TTC549 (cell line): ENCODE measurements around the gene CLEC10A.
"Not testable (repeated sequence)": the region's sequence is repeated elsewhere in the genome, so short reads cannot be mapped to it uniquely, and the experiment has no call there.

Source experiments
- FAIRE-seq: peaks from 2 replicates; lab custom pipeline; 2012; peaks lifted over from hg19 to GRCh38; lab: Jason Lieb, UNC

Gene CLEC10A

GRCh38 chr17:7072406-7072805, 7.6 kb downstream of the CLEC10A start:
- FAIRE-seq, result no peak

- FAIRE-seq, result no peak
Observed at GRCh38 chr17:7070712-7071111, 9.3 kb downstream of the CLEC10A start.

GRCh38 chr17:7068268-7068667, 11.8 kb downstream of the CLEC10A start:
- no peak for FAIRE-seq

- FAIRE-seq, result no peak
Observed at GRCh38 chr17:7067198-7067597, 12.9 kb downstream of the CLEC10A start.

GRCh38 chr17:7064261-7064660, 15.8 kb downstream of the CLEC10A start:
- FAIRE-seq, result no peak

- no peak for FAIRE-seq
Observed at GRCh38 chr17:7063518-7064094, 16.4 kb downstream of the CLEC10A start.

GRCh38 chr17:7060165-7060891, 19.7 kb downstream of the CLEC10A start:
- no peak for FAIRE-seq

GRCh38 chr17:7058831-7059447, 21.1 kb downstream of the CLEC10A start:
- FAIRE-seq, result no peak

GRCh38 chr17:7056386-7056785, 23.7 kb downstream of the CLEC10A start:
- no peak for FAIRE-seq

- not testable (repeated sequence) for FAIRE-seq
Observed at GRCh38 chr17:7050583-7050982, 29.5 kb downstream of the CLEC10A start.

- no peak for FAIRE-seq
Observed at GRCh38 chr17:7048968-7049367, 31.1 kb downstream of the CLEC10A start.

GRCh38 chr17:7047566-7047965, 32.5 kb downstream of the CLEC10A start:
- FAIRE-seq, result no peak

GRCh38 chr17:7046725-7047397, 33.2 kb downstream of the CLEC10A start:
- not testable (repeated sequence) for FAIRE-seq

- FAIRE-seq, result no peak
Observed at GRCh38 chr17:7046127-7046724, 33.8 kb downstream of the CLEC10A start.

- FAIRE-seq, result peak; percentile 86
Observed at GRCh38 chr17:7045492-7046126, 34.4 kb downstream of the CLEC10A start.

- FAIRE-seq, result no peak
Observed at GRCh38 chr17:7043497-7044198, 36.4 kb downstream of the CLEC10A start, which contains the start of gene SLC16A11. Gene SLC16A11 (minus strand): TSS chr17:7044092. CDS start chr17:7043513, 579 bp downstream.

GRCh38 chr17:7043182-7043496, 36.9 kb downstream of the CLEC10A start:
- no peak for FAIRE-seq

GRCh38 chr17:7042501-7043181, 37.4 kb downstream of the CLEC10A start:
- no peak for FAIRE-seq

GRCh38 chr17:7041607-7042500, 38.2 kb downstream of the CLEC10A start:
- FAIRE-seq, result no peak

- no peak for FAIRE-seq
Observed at GRCh38 chr17:7039832-7040231, 40.2 kb downstream of the CLEC10A start.
